Tongue (tissue), 3 donors: ENCODE data around the gene ZNF101. TPM values are rescaled to one million over a fixed set of nuclear protein-coding genes. Genes with fewer than 3 reads are reported as not detected.

ENCODE experiments used
- DNase-seq: peaks from one replicate; pipeline ENCODE4 v3.0.0-alpha.2; 2015
- small RNA-seq: library from RNA; depleted of rRNA; stranded (forward); fragments of <200 nt; gene quantifications from one replicate; pipeline ENCODE3, GENCODE V24; 2014; ENCODE audit warnings: low replicate concordance
- total RNA-seq: library from RNA; depleted of rRNA; stranded (reverse); fragments of >200 nt; gene quantifications from one replicate; pipeline ENCODE4 v1.2.3, GENCODE V29; 2014

ZNF101 gene
- total RNA-seq, 1 donor from 2014 or later, result 7.0 TPM

DNA sequence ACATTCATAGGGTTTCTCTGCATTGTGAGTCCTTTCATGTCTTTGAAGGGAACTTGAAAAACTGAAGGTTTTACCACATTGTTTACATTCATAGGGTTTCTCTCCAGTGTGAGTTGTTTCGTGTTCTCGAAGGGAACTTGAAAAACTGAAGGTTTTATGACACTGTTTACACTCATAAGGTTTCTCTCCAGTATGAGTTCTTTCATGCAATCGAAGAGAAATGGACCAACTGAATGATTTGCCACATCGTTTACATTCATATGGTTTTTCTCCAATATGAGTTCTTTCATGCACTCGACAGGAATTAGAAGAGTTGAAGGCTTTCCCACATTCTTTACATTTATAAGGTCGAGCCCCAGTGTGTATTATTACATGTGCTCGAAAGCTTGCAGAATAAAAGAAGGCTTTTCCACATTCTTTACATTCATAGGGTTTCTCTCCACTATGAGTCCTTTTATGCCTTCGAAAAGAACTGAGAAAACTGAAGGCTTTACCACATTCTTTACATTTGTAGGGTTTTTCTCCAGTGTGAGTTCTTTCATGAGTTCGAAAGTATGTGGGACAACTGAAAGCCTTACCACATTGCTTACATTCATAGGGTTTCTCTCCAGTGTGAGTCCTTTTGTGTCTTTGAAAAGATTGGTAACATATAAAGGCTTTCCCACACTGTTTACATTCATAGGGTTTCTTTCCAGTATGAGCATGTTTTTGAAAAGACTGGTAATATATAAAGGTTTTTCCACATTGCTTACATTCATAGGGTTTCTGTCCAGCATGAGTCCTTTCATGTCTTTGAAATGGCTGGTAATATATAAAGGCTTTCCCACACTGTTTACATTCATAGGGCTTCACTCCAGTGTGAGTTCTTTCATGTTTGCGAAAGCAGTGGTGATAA, 43.5 kb downstream of the ZNF101 start:
- DNase-seq, result no peak

DNA sequence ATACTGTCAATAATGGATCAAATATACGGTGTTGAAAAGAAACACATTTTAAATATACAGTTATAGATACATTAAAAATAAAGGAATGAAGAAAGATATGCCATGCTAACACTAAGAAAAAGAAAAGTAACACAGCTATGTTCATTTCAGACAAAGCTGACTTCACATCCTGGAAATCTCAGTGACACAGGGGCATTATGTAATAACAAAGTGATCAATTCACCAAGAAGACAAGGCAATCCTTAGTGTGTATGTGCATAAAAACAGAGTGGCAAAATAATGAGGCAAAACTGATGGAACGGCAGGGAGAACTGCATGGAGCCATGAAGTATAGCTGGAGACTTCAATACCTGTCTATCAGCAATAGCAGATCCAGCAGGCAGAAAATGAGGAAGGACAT, 51.2 kb downstream of the ZNF101 start:
- no peak for DNase-seq

DNA sequence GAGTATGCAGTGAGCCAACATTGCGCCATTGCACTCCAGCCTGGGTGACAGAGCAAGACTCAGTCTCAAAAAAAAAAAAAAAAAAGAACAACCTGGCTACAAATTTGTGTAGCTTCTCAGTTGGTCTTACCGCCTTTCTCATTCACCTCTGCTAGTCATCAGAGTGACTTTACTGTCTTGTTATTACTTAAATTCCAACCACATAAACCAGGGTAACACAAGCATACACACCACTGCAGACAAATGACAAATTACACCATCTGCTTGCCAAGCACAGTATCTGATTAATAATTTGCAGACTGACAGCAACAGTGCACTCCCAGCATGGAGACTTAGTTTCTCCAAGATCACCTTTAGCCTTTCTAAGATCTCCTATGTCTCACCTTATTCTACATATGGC, 53.3 kb downstream of the ZNF101 start:
- no peak for DNase-seq

DNA sequence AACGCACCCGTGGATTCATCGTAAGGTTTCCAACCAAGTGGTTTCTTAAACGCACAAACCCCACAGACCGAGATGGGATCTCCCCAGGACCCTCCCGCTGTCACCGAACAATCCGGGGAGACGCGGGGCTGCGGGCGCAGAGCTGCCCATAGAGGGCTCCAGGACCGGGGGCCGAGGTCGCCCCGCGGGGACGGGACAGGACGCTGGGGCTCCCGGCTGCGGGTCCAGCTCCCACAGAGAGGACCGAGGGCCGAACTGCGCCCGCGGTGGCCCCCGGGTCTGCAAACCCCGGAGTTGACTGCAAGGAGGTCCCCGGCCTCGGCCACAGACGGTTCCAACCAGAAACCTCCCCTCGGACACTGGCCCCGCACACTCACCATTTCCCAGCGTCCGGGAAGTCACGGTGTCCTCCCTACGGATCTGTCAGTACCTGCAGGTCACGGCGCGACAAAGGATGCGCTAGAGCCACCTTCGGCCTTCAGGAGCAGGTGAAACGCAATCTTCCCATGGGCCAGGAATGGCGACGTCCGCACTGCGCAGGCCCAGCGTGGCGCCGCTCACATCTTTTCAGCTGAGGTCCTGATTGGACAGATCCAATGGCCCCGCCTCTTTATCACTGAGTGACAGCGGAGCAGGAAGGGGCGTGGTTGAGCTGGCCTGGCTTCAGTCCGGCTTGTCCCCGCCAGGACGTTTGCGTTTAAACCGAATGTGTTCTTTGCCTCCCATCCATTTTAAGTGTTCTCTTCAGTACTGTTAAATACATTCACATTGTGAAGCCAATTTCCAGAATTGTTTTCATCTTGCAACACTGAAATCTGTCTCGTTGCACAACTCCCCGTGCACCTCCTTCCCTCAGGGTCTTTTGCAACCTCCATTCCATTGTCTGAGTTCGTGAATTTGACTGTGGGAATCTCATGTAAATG, 64.2 kb downstream of the ZNF101 start, which contains the start of gene ZNF14:
Gene ZNF14 (minus strand): TSS at position 534 of the 923 bp plus-strand sequence. CDS start 154 bp downstream, at position 380.
- peak; percentile 98 for DNase-seq

Small RNA genes within 50 kb of the gene (small RNA-seq; reads per million reads assigned to genes)
- not detected for gene AC011458.2

Other genes starting within 250 kb of the ZNF101 start
- 1.7 TPM for gene TSSK6, start 153.3 kb upstream of the ZNF101 start, total RNA-seq
- gene NDUFA13, start 152.6 kb upstream of the ZNF101 start, total RNA-seq, result 94.5 TPM
- gene YJEFN3, start 139.9 kb upstream of the ZNF101 start, total RNA-seq, result 0.62 TPM
- gene CILP2, start 130.6 kb upstream of the ZNF101 start, total RNA-seq, result 5.5 TPM
- gene PBX4, start 50.2 kb upstream of the ZNF101 start, total RNA-seq, result 2.8 TPM
- gene LPAR2, start 40.6 kb upstream of the ZNF101 start, total RNA-seq, result 3.3 TPM
- 8.9 TPM for gene GMIP, start 25.2 kb upstream of the ZNF101 start, total RNA-seq
- gene ATP13A1, start 5.2 kb upstream of the ZNF101 start, total RNA-seq, result 172 TPM
- 12.9 TPM for gene ZNF14, start 64.3 kb downstream of the ZNF101 start, total RNA-seq
- gene ZNF506, start 152.9 kb downstream of the ZNF101 start, total RNA-seq, result 31.9 TPM
- gene ZNF253, start 197.0 kb downstream of the ZNF101 start, total RNA-seq, result 9.1 TPM
- 12.3 TPM for gene ZNF93, start 232.1 kb downstream of the ZNF101 start, total RNA-seq